Breast epithelium (tissue), 3 donors: ENCODE measurements around the gene TYMP.

Source experiments
- CTCF ChIP-seq, 3 donors: fragments of 450-650 bp; IDR thresholded peaks; one replicate each; pipeline ENCODE4 v1.5.1; 2016 to 2017; ENCODE audit warnings: antibody characterized with exemption in 3 of 3, mild to moderate bottlenecking in 3 of 3, moderate library complexity in 3 of 3
- POLR2A ChIP-seq: fragments of 450-650 bp; IDR thresholded peaks from one replicate; pipeline ENCODE4 v1.6.1; 2016; ENCODE audit warnings: antibody characterized with exemption, mild to moderate bottlenecking, moderate library complexity
- POLR2AphosphoS5 ChIP-seq, 3 donors: sonication (generic); formaldehyde crosslinking; IDR thresholded peaks; one replicate each; pipeline ENCODE4 v1.6.1; 2017; ENCODE audit warnings: antibody characterized with exemption in 3 of 3

GRCh38 chr22:50544078-50544745 lies 14.4 kb upstream of the TYMP start:
- TF ChIP-seq CTCF (IDR thresholded peaks at IDR 0.05): peak in 1 of 3 donors; percentile 22
- TF ChIP-seq POLR2AphosphoS5 (IDR thresholded peaks at IDR 0.05): peak in 1 of 3 donors; percentile 8
- TF ChIP-seq POLR2A: no peak
